ENCODE measurements around the gene MFAP3L.

DNA sequence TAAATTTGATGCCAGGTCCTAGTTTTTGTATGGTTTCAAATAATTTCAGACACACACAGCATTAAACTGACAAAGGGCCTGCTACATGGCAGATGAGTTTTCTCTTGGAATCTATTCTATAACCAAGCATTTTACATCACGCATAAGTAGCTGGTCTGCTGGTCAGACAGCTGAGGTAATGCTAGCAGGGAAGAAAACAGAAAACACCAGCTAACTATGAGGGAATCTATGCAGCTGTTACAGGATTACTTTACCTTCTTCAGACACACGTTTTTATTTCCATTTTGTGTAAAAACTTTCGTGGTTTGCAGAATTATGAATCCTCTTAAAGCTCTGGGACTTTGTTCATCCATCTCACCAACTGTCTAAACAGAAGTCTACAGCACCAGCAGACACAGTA is 42.0 kb downstream of the MFAP3L start:
- TF ChIP-seq, protein P1, sequence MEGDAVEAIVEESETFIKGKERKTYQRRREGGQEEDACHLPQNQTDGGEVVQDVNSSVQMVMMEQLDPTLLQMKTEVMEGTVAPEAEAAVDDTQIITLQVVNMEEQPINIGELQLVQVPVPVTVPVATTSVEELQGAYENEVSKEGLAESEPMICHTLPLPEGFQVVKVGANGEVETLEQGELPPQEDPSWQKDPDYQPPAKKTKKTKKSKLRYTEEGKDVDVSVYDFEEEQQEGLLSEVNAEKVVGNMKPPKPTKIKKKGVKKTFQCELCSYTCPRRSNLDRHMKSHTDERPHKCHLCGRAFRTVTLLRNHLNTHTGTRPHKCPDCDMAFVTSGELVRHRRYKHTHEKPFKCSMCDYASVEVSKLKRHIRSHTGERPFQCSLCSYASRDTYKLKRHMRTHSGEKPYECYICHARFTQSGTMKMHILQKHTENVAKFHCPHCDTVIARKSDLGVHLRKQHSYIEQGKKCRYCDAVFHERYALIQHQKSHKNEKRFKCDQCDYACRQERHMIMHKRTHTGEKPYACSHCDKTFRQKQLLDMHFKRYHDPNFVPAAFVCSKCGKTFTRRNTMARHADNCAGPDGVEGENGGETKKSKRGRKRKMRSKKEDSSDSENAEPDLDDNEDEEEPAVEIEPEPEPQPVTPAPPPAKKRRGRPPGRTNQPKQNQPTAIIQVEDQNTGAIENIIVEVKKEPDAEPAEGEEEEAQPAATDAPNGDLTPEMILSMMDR (IDR thresholded peaks at IDR 0.05) = no peak
- no peak for TF ChIP-seq POLR2A (IDR thresholded peaks at IDR 0.05)

Measured in stomach (tissue), 4 donors.